Stimulated activated naive CD8-positive, alpha-beta T cell treated with anti-CD3 and anti-CD28 coated beads, Interleukin-15, amount 100 ng/mL, for 72 hours (primary cell): Measurements from ENCODE around the gene FRAT1.
"Not testable (repeated sequence)": the region's sequence is repeated elsewhere in the genome, so short reads cannot be mapped to it uniquely, and the experiment has no call there.

Source experiments
- ATAC-seq: fragments of 150-1000 bp; cut with Tn5 transposase; 2 replicates; pipeline ENCODE4 v1.10.0; 2021; ENCODE audit warnings: mild to moderate bottlenecking, moderate library complexity
- DNase-seq, 2 donors: peaks; one replicate each; pipeline ENCODE4 v3.0.0; 2021 to 2022
- H3K27ac Mint-ChIP-seq, 2 donors: one replicate each; pipeline ENCODE4 v1.8.0; 2022; ENCODE audit warnings: mild to moderate bottlenecking in 2 of 2, mixed read lengths in 2 of 2, moderate library complexity in 2 of 2
- H3K27me3 Mint-ChIP-seq: one replicate; pipeline ENCODE4 v1.8.0; 2022; ENCODE audit warnings: mixed read lengths
- H3K4me1 Mint-ChIP-seq: one replicate; pipeline ENCODE4 v1.8.0; 2022; ENCODE audit warnings: mild to moderate bottlenecking, mixed read lengths
- H3K4me3 Mint-ChIP-seq, 2 donors: one replicate each; pipeline ENCODE4 v1.8.0; 2022; ENCODE audit warnings: mild to moderate bottlenecking in 2 of 2, mixed read lengths in 2 of 2, moderate library complexity in 1 of 2
- H3K9me3 Mint-ChIP-seq, 2 donors: one replicate each; pipeline ENCODE4 v1.8.0; 2022; ENCODE audit warnings: mixed read lengths in 2 of 2

The FRAT1 gene, protein sequence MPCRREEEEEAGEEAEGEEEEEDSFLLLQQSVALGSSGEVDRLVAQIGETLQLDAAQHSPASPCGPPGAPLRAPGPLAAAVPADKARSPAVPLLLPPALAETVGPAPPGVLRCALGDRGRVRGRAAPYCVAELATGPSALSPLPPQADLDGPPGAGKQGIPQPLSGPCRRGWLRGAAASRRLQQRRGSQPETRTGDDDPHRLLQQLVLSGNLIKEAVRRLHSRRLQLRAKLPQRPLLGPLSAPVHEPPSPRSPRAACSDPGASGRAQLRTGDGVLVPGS

DNA sequence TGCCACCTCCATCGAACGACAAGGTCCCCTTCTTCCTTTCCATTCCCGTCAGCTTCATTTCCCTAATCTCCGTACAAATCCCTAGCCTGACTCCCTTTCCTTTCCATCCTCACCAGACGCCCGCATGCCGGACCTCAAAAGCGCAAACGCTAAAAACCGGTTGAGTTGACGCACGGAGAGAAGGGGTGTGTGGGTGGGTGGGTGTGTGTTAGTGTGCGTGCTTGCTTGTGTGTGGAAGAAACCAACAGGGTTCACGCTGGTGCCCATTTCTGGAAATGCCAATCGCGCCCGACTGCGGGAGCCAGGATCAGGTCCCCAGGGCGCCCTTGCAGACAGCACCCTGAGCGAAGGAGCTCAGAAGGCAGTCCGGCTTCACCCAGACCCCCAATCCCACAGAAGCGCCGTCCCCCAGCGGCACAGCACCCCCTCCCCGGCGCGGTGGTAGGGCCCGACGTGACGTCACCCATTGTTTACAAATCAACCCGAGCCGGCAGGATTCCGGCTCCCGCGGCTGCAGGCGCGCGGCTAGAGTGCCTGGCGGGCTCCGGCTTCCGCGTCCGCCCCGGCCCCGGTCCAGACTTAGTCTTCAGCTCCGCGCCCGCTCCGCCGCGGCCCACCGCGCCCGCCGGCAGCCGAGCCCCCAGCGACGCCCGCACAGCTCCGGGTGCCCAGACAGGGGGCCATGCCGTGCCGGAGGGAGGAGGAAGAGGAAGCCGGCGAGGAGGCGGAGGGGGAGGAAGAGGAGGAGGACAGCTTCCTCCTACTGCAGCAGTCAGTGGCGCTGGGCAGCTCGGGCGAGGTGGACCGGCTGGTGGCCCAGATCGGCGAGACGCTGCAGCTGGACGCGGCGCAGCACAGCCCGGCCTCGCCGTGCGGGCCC, at the start of gene FRAT1:
Gene FRAT1 (plus strand): TSS at position 500 of the 880 bp plus-strand sequence. CDS start 183 bp downstream, at position 683.
- Mint-ChIP-seq H3K4me1 (peaks cover 30% of the 10 kb centered on the region), H3K27ac (peak within 1 kb of the TSS; percentile 100)

DNA sequence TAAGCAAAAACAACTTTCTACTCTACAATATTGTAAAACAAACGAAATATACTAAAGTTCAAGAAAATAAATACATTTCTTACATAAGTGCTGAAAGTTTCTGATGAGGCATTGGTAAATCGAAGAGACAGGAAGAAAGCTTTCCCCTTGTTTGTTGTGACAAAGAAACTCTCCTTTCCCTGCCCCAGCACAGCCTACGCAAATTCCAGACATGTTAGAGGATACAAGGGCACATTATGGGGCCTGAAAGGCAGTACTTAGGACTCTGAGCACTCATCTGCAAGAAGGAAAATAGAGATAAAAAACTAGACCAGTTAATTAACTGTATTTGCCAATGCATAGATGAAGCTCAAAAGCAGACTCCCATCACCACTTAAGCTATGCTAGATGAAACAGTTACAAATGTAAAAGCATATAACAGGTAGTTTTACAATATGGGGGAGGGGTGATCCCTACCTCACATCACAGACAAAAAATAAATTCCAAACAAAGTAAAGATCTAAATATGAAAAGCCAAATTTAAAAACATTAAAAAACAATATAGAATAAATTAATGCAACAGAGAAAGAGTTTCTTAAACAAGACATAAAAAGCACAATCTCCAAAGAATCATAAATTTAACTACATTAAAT, 48.4 kb upstream of the FRAT1 start:
- Mint-ChIP-seq H3K4me1 (peaks cover 10% of the 10 kb centered on the region), H3K27ac (no peak overlapping the region), H3K27me3 (no peaks in the 10 kb centered on the region), H3K4me3 (no peak overlapping the region), H3K9me3 (no peaks in the 10 kb centered on the region)
- DNase-seq, result no peak
- ATAC-seq, result no peak

More for the DNA sequence above, at the start of gene FRAT1:
- peak within 1 kb of the TSS; percentile 97 to 100 for H3K4me3 Mint-ChIP-seq
- no peaks in the 10 kb centered on the region for H3K27me3 Mint-ChIP-seq
- peak; percentile 74 for ATAC-seq
- no peaks in the 10 kb centered on the region for H3K9me3 Mint-ChIP-seq
- peak; percentile 91 to 95 for DNase-seq

DNA sequence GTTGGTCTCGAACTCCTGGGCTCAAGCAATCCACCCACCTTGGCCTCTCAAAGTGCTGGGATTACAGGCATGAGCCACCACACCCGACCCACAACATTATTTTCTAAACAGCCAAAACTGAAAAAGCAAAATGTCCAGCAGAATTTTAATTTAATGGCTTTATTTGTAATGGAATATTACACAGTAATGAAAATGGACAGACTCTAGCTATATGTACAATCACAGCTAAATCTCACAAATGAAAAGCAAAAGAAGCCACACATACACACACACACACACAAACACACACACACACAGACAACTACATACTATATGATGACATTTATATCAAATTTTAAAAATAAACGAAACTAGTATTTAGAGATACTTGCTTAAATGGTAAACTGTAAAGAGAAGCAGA, 45.4 kb upstream of the FRAT1 start:
- no peaks in the 10 kb centered on the region for H3K9me3 Mint-ChIP-seq
- no peak overlapping the region for H3K27ac Mint-ChIP-seq
- DNase-seq, result no peak
- no peaks in the 10 kb centered on the region for H3K27me3 Mint-ChIP-seq
- no peak overlapping the region for H3K4me3 Mint-ChIP-seq
- H3K4me1 Mint-ChIP-seq, result peaks cover 1% of the 10 kb centered on the region
- ATAC-seq, result no peak

DNA sequence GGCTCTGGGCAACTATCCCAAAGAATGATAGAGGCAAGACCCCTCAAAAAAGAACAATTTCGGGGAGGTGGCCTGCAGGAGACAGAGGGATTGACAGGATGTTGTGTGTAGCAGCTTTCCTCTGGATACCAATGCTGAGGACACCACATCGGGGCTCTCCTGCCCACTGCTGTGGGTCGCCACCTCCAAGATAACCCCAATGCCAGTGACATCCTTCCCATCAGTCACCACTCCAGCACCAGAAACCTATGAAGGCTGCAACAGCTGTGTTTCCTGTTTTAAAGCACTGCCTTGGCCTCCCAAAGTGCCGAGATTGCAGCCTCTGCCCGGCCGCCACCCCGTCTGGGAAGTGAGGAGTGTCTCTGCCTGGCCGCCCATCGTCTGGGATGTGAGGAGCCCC, 44.2 kb upstream of the FRAT1 start:
- DNase-seq (no peak), ATAC-seq (no peak)
- Mint-ChIP-seq H3K4me1 (peaks cover 6% of the 10 kb centered on the region), H3K27me3 (no peaks in the 10 kb centered on the region), H3K4me3 (no peak overlapping the region), H3K9me3 (no peaks in the 10 kb centered on the region), H3K27ac (no peak overlapping the region)

DNA sequence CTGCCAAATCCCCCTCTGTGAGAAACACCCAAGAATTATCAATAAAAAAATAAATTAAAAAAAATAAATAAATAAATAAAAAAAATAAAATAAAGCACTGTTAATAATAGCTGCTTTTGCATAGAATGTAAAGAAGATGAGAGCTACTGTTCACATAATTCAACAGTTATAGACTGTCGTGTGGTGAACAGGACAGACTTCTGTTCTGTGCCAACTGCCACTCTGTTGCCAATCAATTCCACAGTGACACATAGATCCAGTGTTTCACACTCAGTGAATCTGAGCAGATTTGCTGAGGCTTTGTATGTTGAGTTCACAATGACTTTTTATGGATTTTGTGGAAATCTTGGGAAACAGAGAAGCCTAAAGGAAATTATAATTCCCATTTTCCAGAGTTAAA, 41.5 kb upstream of the FRAT1 start:
- H3K27me3 Mint-ChIP-seq, result no peaks in the 10 kb centered on the region
- ATAC-seq (no peak), DNase-seq (no peak)
- no peaks in the 10 kb centered on the region for H3K9me3 Mint-ChIP-seq
- no peak overlapping the region for H3K27ac Mint-ChIP-seq
- no peak overlapping the region for H3K4me3 Mint-ChIP-seq
- H3K4me1 Mint-ChIP-seq, result peaks cover 10% of the 10 kb centered on the region

DNA sequence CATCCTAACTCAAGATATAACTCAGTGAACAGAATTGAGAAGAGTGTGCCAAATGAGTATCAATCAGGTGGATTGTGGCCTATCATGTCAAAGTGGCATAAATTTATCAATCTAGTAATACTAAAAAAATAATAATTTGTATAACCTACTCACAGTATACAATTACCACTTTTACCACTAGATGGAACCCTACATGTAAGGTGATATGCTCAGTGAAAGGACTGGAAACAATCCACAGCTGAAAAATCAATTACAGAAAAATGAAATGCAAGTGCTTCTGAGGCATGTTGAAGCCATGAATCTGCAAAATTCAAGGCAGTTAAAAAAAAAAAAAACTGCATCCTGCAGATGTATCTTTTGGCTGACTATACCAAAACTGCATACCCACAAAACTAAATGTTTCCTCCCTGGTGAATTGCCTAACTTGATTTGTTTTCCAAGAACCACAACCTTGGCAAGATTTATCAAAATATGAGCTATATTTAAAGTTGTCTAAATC, 40.5 kb upstream of the FRAT1 start:
- Mint-ChIP-seq H3K27me3 (no peaks in the 10 kb centered on the region), H3K27ac (no peak overlapping the region), H3K4me3 (no peak overlapping the region), H3K9me3 (no peaks in the 10 kb centered on the region), H3K4me1 (peaks cover 10% of the 10 kb centered on the region)
- ATAC-seq (peak; percentile 72), DNase-seq (no peak)

DNA sequence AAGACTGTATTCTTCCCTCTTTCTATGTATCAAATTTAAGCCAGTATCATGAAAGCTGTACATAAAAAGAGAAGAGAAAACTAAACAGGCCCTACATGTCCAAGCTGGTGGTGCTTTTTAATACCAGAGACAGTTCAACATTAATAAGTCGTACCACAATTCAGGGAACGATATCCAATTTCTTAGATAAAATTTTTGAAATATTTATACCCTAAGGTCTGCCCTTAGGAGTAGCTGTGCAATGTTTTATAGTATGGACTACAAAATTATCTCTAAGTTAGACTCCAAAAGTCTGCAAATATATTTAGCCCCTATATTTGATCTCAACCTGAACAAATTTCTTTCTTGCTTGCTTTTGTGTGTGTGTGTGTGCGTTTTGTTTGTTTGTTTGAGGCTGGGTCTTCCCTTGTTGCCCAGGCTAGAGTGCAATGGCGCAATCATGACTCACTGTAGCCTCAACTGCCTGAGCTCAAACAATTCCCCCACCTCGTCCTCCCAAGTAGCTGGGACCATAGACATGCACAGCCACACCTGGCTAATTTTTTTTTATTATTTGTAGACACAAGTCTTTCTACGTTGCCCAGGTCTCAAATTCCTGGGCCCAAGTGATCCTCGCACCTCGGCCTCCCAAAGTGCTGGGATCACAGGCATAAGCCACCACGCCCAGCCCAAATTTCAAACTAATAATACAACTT, 39.8 kb upstream of the FRAT1 start:
- Mint-ChIP-seq H3K4me1 (peaks cover 10% of the 10 kb centered on the region), H3K27me3 (no peaks in the 10 kb centered on the region), H3K27ac (no peak overlapping the region), H3K9me3 (no peaks in the 10 kb centered on the region), H3K4me3 (no peak overlapping the region)
- ATAC-seq (no peak), DNase-seq (no peak)

DNA sequence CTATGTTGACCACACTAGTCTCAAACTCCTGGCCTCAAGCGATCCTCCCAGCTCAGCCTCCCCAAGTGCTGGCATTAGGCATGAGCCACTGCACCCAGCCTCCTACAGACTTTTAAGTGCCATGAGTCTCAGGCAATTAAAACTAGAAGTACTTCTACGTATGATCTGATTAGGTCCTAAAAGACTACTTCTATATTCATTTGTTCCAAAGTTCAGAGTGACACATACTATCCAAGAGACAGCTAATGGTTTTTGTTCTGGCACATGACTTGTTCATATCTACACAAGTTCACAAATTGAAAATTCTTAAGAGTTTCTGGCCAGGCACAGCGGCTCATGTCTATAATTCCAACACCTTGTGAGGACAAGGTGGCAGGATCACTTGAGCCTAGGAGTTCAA, 38.3 kb upstream of the FRAT1 start:
- Mint-ChIP-seq H3K27ac (no peak overlapping the region), H3K27me3 (no peaks in the 10 kb centered on the region), H3K4me1 (peaks cover 10% of the 10 kb centered on the region), H3K4me3 (no peak overlapping the region), H3K9me3 (no peaks in the 10 kb centered on the region)
- DNase-seq (no peak), ATAC-seq (no peak)

DNA sequence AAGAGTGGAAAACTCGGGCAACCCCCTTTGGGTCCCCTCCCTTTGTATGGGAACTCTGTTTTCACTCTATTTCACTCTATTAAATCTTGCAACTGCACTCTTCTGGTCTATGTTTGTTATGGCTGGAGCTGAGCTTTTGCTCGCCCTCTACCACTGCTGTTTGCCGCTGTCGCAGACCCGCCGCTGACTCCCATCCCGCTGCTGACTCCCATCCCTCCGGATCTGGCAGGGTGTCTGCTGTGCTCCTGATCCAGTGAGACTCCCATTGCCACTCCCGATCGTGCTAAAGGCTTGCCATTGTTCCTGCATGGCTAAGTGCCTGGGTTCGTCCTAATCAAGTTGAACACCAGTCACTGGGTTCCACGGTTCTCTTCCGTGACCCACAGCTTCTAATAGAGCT, 29.0 kb upstream of the FRAT1 start:
- H3K9me3 Mint-ChIP-seq, H3K4me3 Mint-ChIP-seq, H3K27me3 Mint-ChIP-seq, ATAC-seq, DNase-seq, H3K27ac Mint-ChIP-seq: not testable (repeated sequence)
- peaks cover 40% of the 10 kb centered on the region for H3K4me1 Mint-ChIP-seq

DNA sequence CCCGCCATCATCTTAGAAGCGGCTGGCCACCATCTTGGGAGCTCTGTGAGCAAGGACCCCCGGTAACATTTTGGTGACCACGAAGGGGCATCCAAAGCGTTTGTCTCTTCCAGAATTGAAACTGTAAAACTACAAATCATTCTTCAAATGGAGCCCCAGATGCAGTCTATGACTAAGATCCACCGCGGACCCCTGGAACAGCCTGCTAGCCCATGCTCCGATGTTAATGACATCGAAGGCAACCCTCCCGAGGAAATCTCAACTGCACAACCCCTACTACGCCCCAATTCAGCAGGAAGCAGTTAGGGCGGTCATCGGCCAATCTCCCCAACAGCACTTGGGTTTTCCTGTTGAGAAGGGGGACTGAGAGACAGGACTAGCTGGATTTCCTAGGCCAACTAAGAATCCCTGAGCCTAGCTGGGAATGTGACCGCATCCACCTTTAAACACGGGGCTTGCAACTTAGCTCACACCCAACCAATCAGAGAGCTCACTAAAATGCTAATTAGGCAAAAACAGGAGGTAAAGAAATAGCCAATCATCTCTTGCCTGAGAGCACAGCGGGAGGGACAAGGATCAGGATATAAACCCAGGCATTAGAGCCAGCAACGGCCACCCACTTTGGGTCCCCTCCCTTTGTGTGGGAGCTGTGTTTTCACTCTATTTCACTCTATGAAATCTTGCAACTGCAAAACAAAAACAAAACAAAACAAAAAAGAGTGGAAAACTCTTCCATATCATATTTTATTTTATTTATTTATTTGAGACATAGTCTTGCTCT, 28.3 kb upstream of the FRAT1 start:
- not testable (repeated sequence) for H3K27me3 Mint-ChIP-seq, H3K27ac Mint-ChIP-seq, DNase-seq, ATAC-seq, H3K9me3 Mint-ChIP-seq
- Mint-ChIP-seq H3K4me3 (peak overlapping the region; percentile 15 to 89), H3K4me1 (peaks cover 40% of the 10 kb centered on the region)

DNA sequence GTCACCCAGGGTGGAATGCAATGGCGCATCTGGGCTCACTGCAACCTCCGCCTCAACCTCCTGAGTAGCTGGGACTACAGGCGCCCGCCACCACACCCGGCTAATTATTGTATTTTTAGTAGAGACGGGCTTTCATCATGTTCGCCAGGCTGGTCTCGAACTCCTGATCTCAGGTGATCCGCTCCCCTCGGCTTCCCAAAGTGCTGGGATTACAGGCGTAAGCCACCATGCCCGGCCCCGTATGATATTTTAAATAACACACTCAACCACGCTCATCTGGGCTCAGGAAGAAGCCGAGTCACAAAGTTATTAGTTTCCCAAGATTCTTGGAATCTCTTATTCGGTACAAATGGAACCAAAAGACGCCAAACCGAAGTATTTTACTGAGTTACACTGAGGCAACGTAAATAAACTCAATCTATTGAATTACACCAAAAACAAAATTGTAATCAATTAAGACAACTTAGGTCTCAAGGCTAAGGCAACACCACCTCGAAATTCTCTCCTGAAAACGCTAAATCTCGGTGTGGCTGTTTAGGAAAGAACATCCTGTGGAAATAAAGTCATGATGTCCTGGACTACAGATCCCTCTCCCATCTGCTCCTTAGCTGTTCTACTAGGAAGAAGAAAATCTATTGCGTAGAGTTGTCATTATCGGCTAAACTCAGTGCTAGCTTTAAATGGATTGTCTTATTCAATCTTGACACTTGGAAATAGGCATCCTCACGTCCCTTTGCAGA, 27.5 kb upstream of the FRAT1 start:
- ATAC-seq, result no peak
- Mint-ChIP-seq H3K27me3 (no peaks in the 10 kb centered on the region), H3K4me3 (peak overlapping the region; percentile 89 to 97), H3K9me3 (no peaks in the 10 kb centered on the region), H3K27ac (peak overlapping the region; percentile 90 to 95), H3K4me1 (peaks cover 40% of the 10 kb centered on the region)
- no peak for DNase-seq

DNA sequence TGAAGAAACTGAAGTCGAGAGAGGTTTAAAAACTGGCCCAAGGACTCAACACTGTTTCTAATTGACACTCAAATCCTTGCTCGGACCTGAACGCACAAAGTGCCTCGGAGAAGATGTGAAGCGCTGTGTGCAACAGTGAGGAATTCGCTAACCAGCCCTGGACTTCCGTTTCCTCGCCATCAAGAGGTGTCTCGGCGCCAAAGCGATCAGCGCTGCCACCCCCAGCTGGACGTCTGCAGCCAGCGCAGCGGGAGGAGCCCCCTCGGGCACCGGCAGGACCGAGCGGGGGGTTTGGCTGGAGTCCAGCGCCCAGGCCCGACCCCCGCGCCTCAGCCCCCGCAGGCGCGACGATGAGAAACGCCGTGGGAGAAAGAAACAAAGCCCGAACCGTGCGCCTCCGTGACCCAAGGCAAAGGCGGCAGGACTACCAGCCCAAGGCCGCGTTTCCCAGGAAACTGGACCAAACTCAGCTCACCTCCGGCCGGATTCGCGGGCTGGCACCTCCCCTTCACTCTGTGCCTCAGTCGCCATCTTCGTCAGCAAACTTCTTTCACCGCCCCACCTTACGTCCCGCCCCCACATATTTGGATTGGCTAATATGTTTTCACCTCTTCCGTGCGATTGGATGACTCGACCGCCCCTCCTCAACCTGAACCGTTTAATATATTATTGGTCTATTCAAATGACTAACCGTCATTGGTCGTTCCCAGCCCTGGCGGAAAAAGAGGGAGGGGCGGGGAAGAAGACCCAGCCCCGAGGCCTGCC, 26.8 kb upstream of the FRAT1 start, which contains the start of gene ARHGAP19:
Gene ARHGAP19 (minus strand): TSS at position 541 of the 765 bp plus-strand sequence. CDS start 10 bp downstream, at position 531.
- H3K4me1 Mint-ChIP-seq, result peaks cover 40% of the 10 kb centered on the region
- H3K4me3 Mint-ChIP-seq, result peak within 1 kb of the TSS; percentile 89 to 97
- H3K9me3 Mint-ChIP-seq, result no peaks in the 10 kb centered on the region
- ATAC-seq (peak; percentile 99), DNase-seq (peak; percentile 89 to 96)
- no peaks in the 10 kb centered on the region for H3K27me3 Mint-ChIP-seq
- H3K27ac Mint-ChIP-seq, result peak within 1 kb of the TSS; percentile 90 to 95

DNA sequence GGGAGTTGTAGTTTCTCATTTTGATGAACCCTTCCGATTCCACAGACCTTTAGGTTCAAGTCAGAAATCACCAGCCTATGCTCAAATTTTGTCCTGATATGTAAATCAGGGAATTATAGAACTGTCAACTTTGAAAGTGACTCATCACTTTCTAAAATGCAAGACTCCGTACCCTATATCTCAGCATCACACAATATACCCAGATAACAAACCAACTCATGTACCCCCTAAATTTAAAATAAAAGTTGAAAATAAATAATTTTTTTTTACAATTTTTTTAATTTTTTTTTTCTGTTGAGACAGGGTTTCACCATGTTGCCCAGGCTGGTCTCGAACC, 26.2 kb upstream of the FRAT1 start:
- Mint-ChIP-seq H3K9me3 (no peaks in the 10 kb centered on the region), H3K27ac (no peak overlapping the region), H3K4me3 (peak overlapping the region; percentile 89 to 97), H3K4me1 (peaks cover 40% of the 10 kb centered on the region), H3K27me3 (no peaks in the 10 kb centered on the region)
- ATAC-seq (no peak), DNase-seq (no peak)
